Endothelial cell of umbilical vein (primary cell): Measurements from ENCODE around the gene TBCE.

Source experiments
- GATA2 ChIP-seq: IDR thresholded peaks from 2 replicates; pipeline ENCODE4 v1.7.0; 2011; ENCODE audit warnings: low read depth, mild to moderate bottlenecking, moderate library complexity, mixed read lengths, low read length; ENCODE audit not compliant: insufficient read length, insufficient read depth
- JUN ChIP-seq: IDR thresholded peaks from 2 replicates; pipeline ENCODE4 v1.6.1; 2011; ENCODE audit warnings: borderline replicate concordance, low read depth; ENCODE audit not compliant: insufficient read length, insufficient read depth
- POLR2A ChIP-seq: IDR thresholded peaks from 2 replicates; pipeline ENCODE4 v1.6.1; 2012; ENCODE audit warnings: low read depth, mild to moderate bottlenecking, control low read depth, low read length
- POLR2AphosphoS5 ChIP-seq: IDR thresholded peaks from 2 replicates; pipeline ENCODE4 v1.6.1; 2012; ENCODE audit warnings: low read depth, mild to moderate bottlenecking, control low read depth, low read length, moderate library complexity; ENCODE audit not compliant: insufficient read depth
- TF ChIP-seq, protein P1 (sequence below), 2 donors: IDR thresholded peaks; 1 replicate in 1 of 2; 2 replicates in 1 of 2; pipeline ENCODE4 v1.5.1; 2011; ENCODE audit warnings: low read length in 2 of 2, mild to moderate bottlenecking in 2 of 2, moderate library complexity in 2 of 2, control low read depth in 1 of 2, inconsistent platforms in 1 of 2, low read depth in 1 of 2; ENCODE audit not compliant: insufficient read depth in 1 of 2; ENCODE audit errors: extremely low read depth in 1 of 2
- TF ChIP-seq, protein P2 (sequence below): IDR thresholded peaks from 2 replicates; pipeline ENCODE4 v1.6.1; 2011; ENCODE audit not compliant: insufficient read depth, insufficient read length

DNA sequence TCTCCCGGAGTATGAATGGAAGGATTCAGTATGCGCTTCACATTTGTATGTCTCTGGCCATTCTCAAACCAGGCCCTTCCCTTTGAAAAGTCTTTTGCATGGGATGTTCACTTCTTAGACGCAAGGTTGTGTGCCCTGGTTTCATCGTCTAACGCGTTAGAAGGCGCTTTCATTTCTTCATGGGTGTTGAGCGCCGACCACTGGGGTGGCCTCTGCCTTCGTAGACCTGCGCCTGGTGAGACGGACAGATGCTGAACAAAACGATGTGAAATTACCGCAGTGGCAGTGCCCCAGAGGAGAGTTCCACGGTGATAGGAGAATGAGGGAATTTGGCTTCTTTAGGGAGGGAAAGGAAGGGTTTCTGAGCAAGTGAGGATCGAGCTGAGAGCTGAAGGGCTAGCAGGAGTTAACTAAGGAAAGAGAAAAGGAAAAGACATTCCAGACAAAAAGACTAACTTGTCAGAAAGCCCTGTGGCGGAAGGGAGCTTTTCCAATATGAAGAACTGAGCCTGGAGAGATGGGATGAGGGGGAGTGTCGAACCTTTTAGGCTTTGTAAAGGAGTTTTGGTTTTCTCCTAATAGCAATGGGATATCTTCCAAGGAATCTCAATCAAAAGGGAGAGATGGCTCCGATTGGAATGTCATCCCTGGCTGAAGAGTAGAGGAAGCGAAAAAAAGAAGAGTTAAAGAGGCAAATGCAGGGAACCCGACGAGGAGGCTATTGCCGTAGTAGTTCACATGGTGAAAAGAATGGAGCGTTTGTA is 37.9 kb upstream of the TBCE start:
- TF ChIP-seq, protein P1, sequence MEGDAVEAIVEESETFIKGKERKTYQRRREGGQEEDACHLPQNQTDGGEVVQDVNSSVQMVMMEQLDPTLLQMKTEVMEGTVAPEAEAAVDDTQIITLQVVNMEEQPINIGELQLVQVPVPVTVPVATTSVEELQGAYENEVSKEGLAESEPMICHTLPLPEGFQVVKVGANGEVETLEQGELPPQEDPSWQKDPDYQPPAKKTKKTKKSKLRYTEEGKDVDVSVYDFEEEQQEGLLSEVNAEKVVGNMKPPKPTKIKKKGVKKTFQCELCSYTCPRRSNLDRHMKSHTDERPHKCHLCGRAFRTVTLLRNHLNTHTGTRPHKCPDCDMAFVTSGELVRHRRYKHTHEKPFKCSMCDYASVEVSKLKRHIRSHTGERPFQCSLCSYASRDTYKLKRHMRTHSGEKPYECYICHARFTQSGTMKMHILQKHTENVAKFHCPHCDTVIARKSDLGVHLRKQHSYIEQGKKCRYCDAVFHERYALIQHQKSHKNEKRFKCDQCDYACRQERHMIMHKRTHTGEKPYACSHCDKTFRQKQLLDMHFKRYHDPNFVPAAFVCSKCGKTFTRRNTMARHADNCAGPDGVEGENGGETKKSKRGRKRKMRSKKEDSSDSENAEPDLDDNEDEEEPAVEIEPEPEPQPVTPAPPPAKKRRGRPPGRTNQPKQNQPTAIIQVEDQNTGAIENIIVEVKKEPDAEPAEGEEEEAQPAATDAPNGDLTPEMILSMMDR (IDR thresholded peaks at IDR 0.05; ENCODE audit: extremely low read depth in 1 of 2, insufficient read depth in 1 of 2, low read depth in 1 of 2, low read length in 2 of 2), result no peak
- no peak for TF ChIP-seq GATA2
- TF ChIP-seq POLR2A, result no peak
- TF ChIP-seq, protein P2, sequence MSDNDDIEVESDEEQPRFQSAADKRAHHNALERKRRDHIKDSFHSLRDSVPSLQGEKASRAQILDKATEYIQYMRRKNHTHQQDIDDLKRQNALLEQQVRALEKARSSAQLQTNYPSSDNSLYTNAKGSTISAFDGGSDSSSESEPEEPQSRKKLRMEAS, result no peak
- no peak for TF ChIP-seq POLR2AphosphoS5
- no peak for TF ChIP-seq JUN
